Osteoblast (primary cell): ENCODE measurements around the gene RXFP4. TPM values are rescaled to one million over a fixed set of nuclear protein-coding genes. Genes with fewer than 3 reads are reported as not detected.
A peak's percentile ranks its signal among the peaks of the same experiment; 100 is the strongest.

Experiments
- DNase-seq: peaks from one replicate; pipeline ENCODE4 v3.0.0; 2011; ENCODE audit warnings: low spot score, mixed read lengths; ENCODE audit not compliant: insufficient read length; ENCODE audit errors: missing footprints
- H2AFZ ChIP-seq: 2 replicates; pipeline ENCODE4 v1.6.0; 2011; ENCODE audit warnings: mild to moderate bottlenecking, low read length
- H3K27ac ChIP-seq: 2 replicates; pipeline ENCODE4 v1.5.1; 2011; ENCODE audit warnings: mild to moderate bottlenecking, low read depth, low read length, moderate library complexity
- H3K27me3 ChIP-seq: 2 replicates; pipeline ENCODE4 v1.6.0; 2012; ENCODE audit warnings: mild to moderate bottlenecking, control low read depth, inconsistent platforms, low read length, moderate library complexity; ENCODE audit not compliant: insufficient read depth
- H3K36me3 ChIP-seq: 2 replicates; pipeline ENCODE4 v1.5.1; 2011; ENCODE audit warnings: mild to moderate bottlenecking, low read length, control low read depth, moderate library complexity; ENCODE audit not compliant: insufficient read depth
- H3K4me1 ChIP-seq: 2 replicates; pipeline ENCODE4 v1.5.1; 2011; ENCODE audit warnings: mild to moderate bottlenecking, low read length, control low read depth, moderate library complexity; ENCODE audit not compliant: insufficient read depth
- H3K4me2 ChIP-seq: 2 replicates; pipeline ENCODE4 v1.6.0; 2011; ENCODE audit warnings: mild to moderate bottlenecking, low read length; ENCODE audit not compliant: insufficient read depth
- H3K4me3 ChIP-seq: fragments of 200-600 bp; sonication (generic); 3 replicates; pipeline ENCODE4 v1.5.1; 2012; ENCODE audit warnings: mild to moderate bottlenecking, low read length, inconsistent platforms; ENCODE audit not compliant: insufficient read depth
- H3K79me2 ChIP-seq: 2 replicates; pipeline ENCODE4 v1.6.0; 2012; ENCODE audit warnings: mild to moderate bottlenecking, low read length, control low read depth, inconsistent platforms; ENCODE audit not compliant: insufficient read depth
- H3K9me3 ChIP-seq: 2 replicates; pipeline ENCODE4 v1.5.1; 2011; ENCODE audit warnings: low read depth, low read length, control low read depth
- H4K20me1 ChIP-seq: 2 replicates; pipeline ENCODE4 v1.6.0; 2012; ENCODE audit warnings: mild to moderate bottlenecking, low read length, control low read depth; ENCODE audit not compliant: insufficient read depth
- CTCF ChIP-seq: IDR thresholded peaks from 2 replicates; pipeline ENCODE4 v1.5.1; 2011; ENCODE audit warnings: mild to moderate bottlenecking, low read depth, low read length, moderate library complexity; ENCODE audit errors: extremely low read depth
- total RNA-seq: library from RNA; depleted of rRNA; stranded (reverse); fragments of >200 nt; gene quantifications from 2 replicates; pipeline ENCODE4 v1.2.3, GENCODE V29; 2012

Gene RXFP4
- total RNA-seq, 1 donor: not detected

GRCh38 chr1:155950829-155951228 is 9.4 kb downstream of the RXFP4 start:
- Histone ChIP-seq H3K4me1 (no peaks in the 10 kb centered on the region), H3K4me2 (no peak overlapping the region), H3K4me3 (no peak overlapping the region), H3K27ac (no peak overlapping the region), H3K9me3 (no peaks in the 10 kb centered on the region), H3K79me2 (no peaks in the 10 kb centered on the region), H3K36me3 (peaks cover 85% of the 10 kb centered on the region), H4K20me1 (peaks cover 18% of the 10 kb centered on the region), H2AFZ (no peak overlapping the region), H3K27me3 (no peaks in the 10 kb centered on the region)
- no peak for TF ChIP-seq CTCF
- DNase-seq: no peak

GRCh38 chr1:155951753-155952504 is 10.5 kb downstream of the RXFP4 start:
- Histone ChIP-seq H3K9me3 (no peaks in the 10 kb centered on the region), H2AFZ (no peak overlapping the region), H3K4me3 (no peak overlapping the region), H3K36me3 (peaks cover 76% of the 10 kb centered on the region), H3K27me3 (no peaks in the 10 kb centered on the region), H3K4me2 (no peak overlapping the region), H3K27ac (no peak overlapping the region), H4K20me1 (peaks cover 9% of the 10 kb centered on the region), H3K79me2 (no peaks in the 10 kb centered on the region), H3K4me1 (no peaks in the 10 kb centered on the region)
- no peak for DNase-seq
- no peak for TF ChIP-seq CTCF

GRCh38 chr1:155952505-155952890 is 11.1 kb downstream of the RXFP4 start:
- peaks cover 3% of the 10 kb centered on the region for H3K79me2 ChIP-seq
- no peak overlapping the region for H3K4me3 ChIP-seq
- no peaks in the 10 kb centered on the region for H3K27me3 ChIP-seq
- no peak overlapping the region for H3K4me2 ChIP-seq
- no peaks in the 10 kb centered on the region for H3K4me1 ChIP-seq
- peak; percentile 36 for DNase-seq
- no peaks in the 10 kb centered on the region for H3K9me3 ChIP-seq
- no peak for TF ChIP-seq CTCF
- no peak overlapping the region for H3K27ac ChIP-seq
- H4K20me1 ChIP-seq: peaks cover 9% of the 10 kb centered on the region
- peaks cover 76% of the 10 kb centered on the region for H3K36me3 ChIP-seq
- H2AFZ ChIP-seq: no peak overlapping the region

- H3K79me2 ChIP-seq: peaks cover 6% of the 10 kb centered on the region
- H3K4me3 ChIP-seq: no peak overlapping the region
- H3K36me3 ChIP-seq: peaks cover 82% of the 10 kb centered on the region
- peaks cover 13% of the 10 kb centered on the region for H4K20me1 ChIP-seq
- no peaks in the 10 kb centered on the region for H3K27me3 ChIP-seq
- TF ChIP-seq CTCF: no peak
- H3K27ac ChIP-seq: no peak overlapping the region
- no peak overlapping the region for H2AFZ ChIP-seq
- H3K9me3 ChIP-seq: no peaks in the 10 kb centered on the region
- H3K4me1 ChIP-seq: no peaks in the 10 kb centered on the region
- no peak overlapping the region for H3K4me2 ChIP-seq
- DNase-seq: peak; percentile 19
Observed at GRCh38 chr1:155954645-155955044, 13.2 kb downstream of the RXFP4 start.
